Tibial nerve (tissue), 4 donors: Measurements from ENCODE around the gene MAGT1. TPM values are rescaled to one million over a fixed set of nuclear protein-coding genes. Genes with fewer than 3 reads are reported as not detected.
"Not testable (repeated sequence)": the region's sequence is repeated elsewhere in the genome, so short reads cannot be mapped to it uniquely, and the experiment has no call there.

Experiments
- DNase-seq, 2 donors: peaks; one replicate each; pipeline ENCODE4 v3.0.0-alpha.2; 2019; ENCODE audit warnings: low spot score in 2 of 2
- H3K27ac ChIP-seq, 4 donors: fragments of 200-600 bp; sonication (generic) in 3 of 4; one replicate each; pipeline ENCODE4 v1.5.1; 2017 to 2019; ENCODE audit warnings: mild to moderate bottlenecking in 1 of 4
- H3K27me3 ChIP-seq, 2 donors: fragments of 200-600 bp; sonication (generic) in 1 of 2; one replicate each; pipeline versions ENCODE4 v1.5.1 to v1.6.0; 2017 to 2019
- H3K36me3 ChIP-seq, 3 donors: fragments of 200-600 bp; sonication (generic); one replicate each; pipeline ENCODE4 v1.5.1; 2018 to 2019
- H3K4me1 ChIP-seq, 4 donors: fragments of 200-600 bp; sonication (generic) in 3 of 4; one replicate each; pipeline ENCODE4 v1.5.1; 2017 to 2019
- H3K4me3 ChIP-seq, 4 donors: fragments of 200-600 bp; sonication (generic) in 3 of 4; one replicate each; pipeline ENCODE4 v1.5.1; 2017 to 2019; ENCODE audit warnings: mild to moderate bottlenecking in 1 of 4, moderate library complexity in 1 of 4
- H3K9me3 ChIP-seq, 4 donors: fragments of 200-600 bp; sonication (generic) in 3 of 4; one replicate each; pipeline ENCODE4 v1.5.1; 2017 to 2019
- EP300 ChIP-seq, 2 donors: sonication (generic); formaldehyde crosslinking; IDR thresholded peaks; one replicate each; pipeline ENCODE4 v1.6.1; 2017; ENCODE audit warnings: antibody characterized with exemption in 2 of 2, mild to moderate bottlenecking in 1 of 2
- POLR2A ChIP-seq, 2 donors: fragments of 450-650 bp; IDR thresholded peaks; one replicate each; pipeline ENCODE4 v1.6.1; 2017; ENCODE audit warnings: antibody characterized with exemption in 2 of 2, mild to moderate bottlenecking in 2 of 2, moderate library complexity in 2 of 2
- WGBS, 2 donors: methylation state at CpG; one replicate each; pipeline ENCODE4 v1.1.5; 2018; 5-methylcytosine and 5-hydroxymethylcytosine counted together
- total RNA-seq, 4 donors: library from RNA; depleted of rRNA; stranded (reverse); fragments of >200 nt; gene quantifications; one replicate each; pipeline ENCODE4 v1.1.0, GENCODE V29; 2016
- TF ChIP-seq, protein P1 (sequence below), 5 experiments: fragments of 200-600 bp in 3 of 5; fragments of 450-650 bp in 2 of 5; sonication (generic) in 3 of 5; IDR thresholded peaks; one replicate each; pipeline ENCODE4 v1.5.1; 2016 to 2019; ENCODE audit warnings: antibody characterized with exemption in 5 of 5, mild to moderate bottlenecking in 3 of 5, moderate library complexity in 2 of 5

MAGT1 gene
- total RNA-seq, 4 donors from 2014 or later, result 52.7 to 59.0 (median 56.2) TPM

DNA sequence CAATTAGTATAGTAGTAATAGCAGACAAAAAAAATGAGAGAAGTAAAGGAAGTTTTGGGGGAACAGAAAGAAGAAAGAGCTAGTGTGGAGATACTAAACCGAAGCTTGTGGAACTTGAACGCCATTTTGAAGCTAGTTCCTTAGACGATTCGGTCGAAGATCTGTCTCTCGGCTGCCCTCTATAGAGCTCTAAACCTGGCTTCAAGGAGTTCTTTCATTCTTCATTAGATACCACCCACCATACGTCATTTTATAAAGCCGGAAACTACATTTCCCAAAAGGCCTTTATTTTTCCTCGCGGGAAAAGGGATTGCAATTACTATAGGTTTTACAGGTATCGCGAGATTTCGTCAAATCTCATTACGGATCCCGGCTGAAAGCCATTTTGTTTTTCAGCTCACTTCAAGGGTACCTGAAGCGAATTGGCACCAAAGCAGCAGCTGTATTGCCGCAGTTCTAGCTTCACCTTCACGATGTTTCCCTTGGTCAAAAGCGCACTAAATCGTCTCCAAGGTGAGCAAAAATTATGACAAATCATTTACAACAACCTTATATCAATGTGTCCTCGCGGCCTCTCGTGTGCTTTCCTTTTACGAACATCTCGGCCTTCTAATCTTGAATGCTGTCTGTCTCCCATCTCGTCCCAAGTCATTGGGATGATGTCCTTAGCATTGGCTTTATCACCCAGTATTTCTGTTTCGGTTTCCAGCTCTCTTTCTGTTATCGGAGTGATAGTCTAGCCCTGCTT, 4.0 kb upstream of the MAGT1 start, which contains the start of gene COX7B:
Gene COX7B (plus strand): TSS at position 388 of the 748 bp plus-strand sequence. CDS start 86 bp downstream, at position 474.
- TF ChIP-seq, protein P1, sequence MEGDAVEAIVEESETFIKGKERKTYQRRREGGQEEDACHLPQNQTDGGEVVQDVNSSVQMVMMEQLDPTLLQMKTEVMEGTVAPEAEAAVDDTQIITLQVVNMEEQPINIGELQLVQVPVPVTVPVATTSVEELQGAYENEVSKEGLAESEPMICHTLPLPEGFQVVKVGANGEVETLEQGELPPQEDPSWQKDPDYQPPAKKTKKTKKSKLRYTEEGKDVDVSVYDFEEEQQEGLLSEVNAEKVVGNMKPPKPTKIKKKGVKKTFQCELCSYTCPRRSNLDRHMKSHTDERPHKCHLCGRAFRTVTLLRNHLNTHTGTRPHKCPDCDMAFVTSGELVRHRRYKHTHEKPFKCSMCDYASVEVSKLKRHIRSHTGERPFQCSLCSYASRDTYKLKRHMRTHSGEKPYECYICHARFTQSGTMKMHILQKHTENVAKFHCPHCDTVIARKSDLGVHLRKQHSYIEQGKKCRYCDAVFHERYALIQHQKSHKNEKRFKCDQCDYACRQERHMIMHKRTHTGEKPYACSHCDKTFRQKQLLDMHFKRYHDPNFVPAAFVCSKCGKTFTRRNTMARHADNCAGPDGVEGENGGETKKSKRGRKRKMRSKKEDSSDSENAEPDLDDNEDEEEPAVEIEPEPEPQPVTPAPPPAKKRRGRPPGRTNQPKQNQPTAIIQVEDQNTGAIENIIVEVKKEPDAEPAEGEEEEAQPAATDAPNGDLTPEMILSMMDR (IDR thresholded peaks at IDR 0.05), result peak; percentile 15 to 38 (median 32)
- peak; percentile 60 to 88 for TF ChIP-seq EP300 (IDR thresholded peaks at IDR 0.05)
- peak; percentile 56 to 69 for TF ChIP-seq POLR2A (IDR thresholded peaks at IDR 0.05)

DNA sequence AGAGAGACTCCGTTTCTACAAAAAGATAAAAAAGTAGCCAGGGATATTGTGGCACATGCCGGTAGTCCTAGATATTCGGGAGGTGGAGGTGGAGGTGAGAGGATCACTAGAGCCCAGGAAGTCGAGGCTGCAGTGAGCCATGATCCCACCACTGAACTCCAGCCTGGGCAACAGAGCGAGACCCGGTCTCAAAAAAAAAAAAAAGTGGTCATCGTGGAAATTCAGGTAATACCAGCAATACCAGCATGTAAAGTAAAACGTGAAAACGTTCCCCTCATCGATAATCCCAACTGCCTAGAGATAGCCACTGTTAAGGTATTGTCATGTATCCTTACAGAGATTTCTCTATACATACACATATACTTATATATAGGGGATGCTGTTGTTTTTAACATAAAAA, 1.5 kb downstream of the MAGT1 start:
- Histone ChIP-seq H3K27me3 (no peaks in the 10 kb centered on the region), H3K27ac (no peak overlapping the region), H3K4me1 (peaks cover 0 to 18% (median 0%) of the 10 kb centered on the region in 4 donors), H3K4me3 (peak overlapping the region in 1 of 4 donors; percentile 71), H3K9me3 (no peaks in the 10 kb centered on the region), H3K36me3 (no peaks in the 10 kb centered on the region)
- DNase-seq, result no peak
- TF ChIP-seq, protein P1 (IDR thresholded peaks at IDR 0.05), result no peak
- TF ChIP-seq EP300 (IDR thresholded peaks at IDR 0.05), result no peak
- no peak for TF ChIP-seq POLR2A (IDR thresholded peaks at IDR 0.05)
- WGBS, 2 donors, result 79 to 84% methylated on average over 10 of the region's 10 CpGs

More for the DNA sequence above, 4.0 kb upstream of the MAGT1 start, which contains the start of gene COX7B:
- H3K4me1 ChIP-seq, result peaks cover 0 to 19% (median 0%) of the 10 kb centered on the region in 4 donors
- peak within 1 kb of the TSS; percentile 61 to 88 (median 87) for H3K27ac ChIP-seq
- H3K9me3 ChIP-seq, result no peaks in the 10 kb centered on the region
- peak; percentile 18 to 77 for DNase-seq
- 1 to 45% methylated on average over 28 of the region's 28 CpGs for WGBS, 2 donors
- peak within 1 kb of the TSS; percentile 43 to 60 (median 50) for H3K4me3 ChIP-seq
- peaks cover 0 to 15% (median 0%) of the 10 kb centered on the region in 3 donors for H3K36me3 ChIP-seq
- no peaks in the 10 kb centered on the region for H3K27me3 ChIP-seq

DNA sequence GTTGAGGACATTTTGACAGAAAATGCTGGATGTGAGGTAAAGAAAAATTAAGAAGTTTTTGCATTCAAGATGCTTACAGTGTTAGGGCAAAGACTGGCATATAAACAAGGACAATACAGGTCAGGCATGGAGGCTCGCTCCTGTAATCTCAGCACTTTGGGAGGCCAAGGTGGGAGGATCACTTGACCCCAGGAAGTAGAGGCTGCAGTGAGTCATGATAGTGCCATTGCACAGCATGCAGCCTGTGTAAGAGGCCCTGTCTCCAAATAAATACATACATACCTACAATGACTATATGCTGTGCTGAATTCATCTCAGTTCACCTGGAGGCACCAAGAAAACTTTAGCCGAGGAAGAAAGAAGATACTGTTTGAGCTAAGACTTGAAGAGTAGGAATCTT, 2.3 kb downstream of the MAGT1 start:
- no peak overlapping the region for H3K27ac ChIP-seq
- TF ChIP-seq, protein P1 (IDR thresholded peaks at IDR 0.05), result no peak
- no peak for TF ChIP-seq EP300 (IDR thresholded peaks at IDR 0.05)
- no peak for TF ChIP-seq POLR2A (IDR thresholded peaks at IDR 0.05)
- no peak overlapping the region for H3K4me3 ChIP-seq
- no peaks in the 10 kb centered on the region for H3K36me3 ChIP-seq
- peaks cover 0 to 18% (median 0%) of the 10 kb centered on the region in 4 donors for H3K4me1 ChIP-seq
- WGBS, 2 donors, result 82 to 89% methylated on average over 2 of the region's 2 CpGs
- H3K9me3 ChIP-seq, result no peaks in the 10 kb centered on the region
- no peaks in the 10 kb centered on the region for H3K27me3 ChIP-seq
- DNase-seq, result no peak

DNA sequence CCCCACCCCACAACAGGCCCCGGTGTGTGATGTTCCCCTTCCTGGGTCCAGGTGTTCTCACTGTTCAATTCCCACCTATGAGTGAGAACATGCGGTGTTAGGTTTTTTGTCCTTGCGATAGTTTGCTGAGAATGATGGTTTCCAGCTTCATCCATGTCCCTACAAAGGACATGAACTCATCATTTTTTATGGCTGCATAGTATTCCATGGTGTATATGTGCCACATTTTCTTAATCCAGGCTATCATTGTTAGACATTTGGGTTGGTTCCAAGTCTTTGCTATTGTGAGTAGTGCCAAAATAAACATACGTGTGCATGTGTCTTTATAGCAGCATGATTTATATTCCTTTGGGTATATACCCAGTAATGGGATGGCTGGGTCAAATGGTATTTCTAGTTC, 13.8 kb downstream of the MAGT1 start:
- not testable (repeated sequence) for H3K9me3 ChIP-seq

DNA sequence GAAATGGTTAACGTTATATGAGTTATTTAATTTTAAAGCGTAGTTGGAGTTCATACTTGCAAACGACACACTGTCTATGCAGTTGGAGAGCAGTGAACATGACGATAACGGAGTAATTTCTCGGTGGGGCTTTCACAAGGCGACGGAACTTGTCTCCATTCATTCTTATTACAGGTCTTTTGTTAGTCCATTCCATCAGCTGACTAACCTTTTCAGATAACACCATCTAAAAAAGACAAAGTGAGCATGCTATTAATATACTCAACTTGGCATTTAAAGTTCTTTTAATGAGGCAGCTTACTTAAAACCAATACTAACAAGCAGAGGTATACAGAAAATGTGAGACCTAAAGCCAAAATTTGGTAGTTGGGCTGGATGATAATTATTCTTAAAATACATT, 19.9 kb downstream of the MAGT1 start:
- Histone ChIP-seq H3K4me3 (no peak overlapping the region), H3K27me3 (no peaks in the 10 kb centered on the region), H3K4me1 (no peaks in the 10 kb centered on the region), H3K36me3 (peaks cover 0 to 14% (median 0%) of the 10 kb centered on the region in 3 donors), H3K27ac (no peak overlapping the region), H3K9me3 (no peaks in the 10 kb centered on the region)
- WGBS, 2 donors, result 93 to 98% methylated on average over 8 of the region's 8 CpGs
- TF ChIP-seq POLR2A (IDR thresholded peaks at IDR 0.05) (no peak), EP300 (IDR thresholded peaks at IDR 0.05) (no peak)
- TF ChIP-seq, protein P1 (IDR thresholded peaks at IDR 0.05), result no peak
- no peak for DNase-seq

More for the DNA sequence above, 13.8 kb downstream of the MAGT1 start:
- H3K4me3 ChIP-seq, H3K36me3 ChIP-seq, H3K27ac ChIP-seq, DNase-seq, H3K4me1 ChIP-seq, H3K27me3 ChIP-seq: not testable (repeated sequence)
- WGBS, 2 donors, result 82 to 85% methylated on average over 4 of the region's 4 CpGs

DNA sequence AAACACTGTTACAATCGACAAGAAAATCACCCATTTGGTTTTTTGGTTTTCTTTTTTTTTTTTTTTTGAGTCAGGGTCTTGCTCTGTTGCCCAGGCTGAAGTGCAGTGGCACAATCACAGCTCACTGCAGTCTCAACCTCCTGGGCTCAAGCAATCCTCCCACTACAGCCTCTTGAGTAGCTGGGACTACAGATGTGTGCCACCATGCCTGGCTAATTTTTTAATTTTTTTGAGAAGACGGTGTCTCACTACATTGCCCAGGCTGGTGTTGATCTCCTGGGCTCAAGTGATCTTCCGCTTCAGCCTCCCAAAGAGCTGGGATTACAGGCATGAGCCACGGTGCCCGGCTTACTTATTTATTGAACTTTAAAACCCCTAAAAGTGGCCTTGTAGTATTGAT, 63.7 kb downstream of the MAGT1 start:
- DNase-seq, H3K9me3 ChIP-seq, H3K27ac ChIP-seq, H3K27me3 ChIP-seq, H3K4me1 ChIP-seq, H3K4me3 ChIP-seq: not testable (repeated sequence)
- peaks cover 0 to 37% (median 0%) of the 10 kb centered on the region in 3 donors for H3K36me3 ChIP-seq
- WGBS, 2 donors, result 83 to 91% methylated on average over 5 of the region's 5 CpGs

DNA sequence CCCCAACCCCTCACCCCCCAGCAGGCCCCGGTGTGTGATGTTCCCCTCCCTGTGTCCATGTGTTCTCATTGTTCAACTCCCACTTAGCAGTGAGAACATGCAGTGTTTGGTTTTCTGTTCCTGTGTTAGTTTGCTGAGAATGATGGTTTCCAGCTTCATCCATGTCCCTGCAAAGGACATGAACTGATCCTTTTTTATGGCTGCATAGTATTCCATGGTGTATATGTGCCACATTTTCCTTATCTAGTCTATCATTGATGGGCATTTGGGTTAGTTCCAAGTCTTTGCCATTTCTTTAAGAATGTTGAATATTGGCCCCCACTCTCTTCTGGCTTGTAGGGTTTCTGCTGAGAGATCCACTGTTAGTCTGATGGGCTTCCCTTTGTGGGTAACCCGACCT, 73.2 kb downstream of the MAGT1 start:
- H3K27ac ChIP-seq, H3K9me3 ChIP-seq, H3K4me1 ChIP-seq, H3K27me3 ChIP-seq, DNase-seq, H3K4me3 ChIP-seq: not testable (repeated sequence)
- 85 to 100% methylated on average over 2 of the region's 2 CpGs for WGBS, 2 donors
- peaks cover 0 to 16% (median 0%) of the 10 kb centered on the region in 3 donors for H3K36me3 ChIP-seq
